C4-2B (cell line): ENCODE measurements around the gene HIGD1C.
A peak's percentile ranks its signal among the peaks of the same experiment; 100 is the strongest.

Experiments used
- H3K27ac ChIP-seq: fragments of 450-650 bp; 2 replicates; pipeline ENCODE4 v1.5.1; 2017
- ZFX ChIP-seq: fragments of 450-650 bp; IDR thresholded peaks from 2 replicates; pipeline ENCODE4 v1.6.1; 2017
- TF ChIP-seq, protein P1 (sequence below): fragments of 450-650 bp; conservative IDR thresholded peaks from 2 replicates; pipeline ENCODE4 v1.5.1; 2017; ENCODE audit warnings: mild to moderate bottlenecking

The HIGD1C gene

DNA sequence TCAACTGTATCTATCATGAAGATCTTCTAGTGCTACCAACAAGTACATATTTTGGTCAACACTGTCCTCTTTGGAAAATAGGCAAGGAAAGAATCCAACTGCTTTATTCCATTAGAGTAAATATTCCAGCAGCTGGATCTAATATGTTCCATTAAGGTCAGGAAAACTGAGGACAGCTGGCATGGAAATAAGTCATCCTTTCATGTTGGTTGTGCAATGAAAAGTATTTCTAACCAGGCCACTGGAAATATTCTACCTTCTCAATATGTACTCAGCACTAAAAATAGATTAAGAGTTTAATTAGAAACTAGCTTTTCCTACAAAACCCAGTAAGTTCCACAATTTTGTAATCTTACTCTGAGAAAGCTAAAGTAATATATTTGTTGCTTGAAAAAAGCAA lies 19.6 kb downstream of the HIGD1C start:
- no peak overlapping the region for H3K27ac ChIP-seq
- TF ChIP-seq, protein P1, sequence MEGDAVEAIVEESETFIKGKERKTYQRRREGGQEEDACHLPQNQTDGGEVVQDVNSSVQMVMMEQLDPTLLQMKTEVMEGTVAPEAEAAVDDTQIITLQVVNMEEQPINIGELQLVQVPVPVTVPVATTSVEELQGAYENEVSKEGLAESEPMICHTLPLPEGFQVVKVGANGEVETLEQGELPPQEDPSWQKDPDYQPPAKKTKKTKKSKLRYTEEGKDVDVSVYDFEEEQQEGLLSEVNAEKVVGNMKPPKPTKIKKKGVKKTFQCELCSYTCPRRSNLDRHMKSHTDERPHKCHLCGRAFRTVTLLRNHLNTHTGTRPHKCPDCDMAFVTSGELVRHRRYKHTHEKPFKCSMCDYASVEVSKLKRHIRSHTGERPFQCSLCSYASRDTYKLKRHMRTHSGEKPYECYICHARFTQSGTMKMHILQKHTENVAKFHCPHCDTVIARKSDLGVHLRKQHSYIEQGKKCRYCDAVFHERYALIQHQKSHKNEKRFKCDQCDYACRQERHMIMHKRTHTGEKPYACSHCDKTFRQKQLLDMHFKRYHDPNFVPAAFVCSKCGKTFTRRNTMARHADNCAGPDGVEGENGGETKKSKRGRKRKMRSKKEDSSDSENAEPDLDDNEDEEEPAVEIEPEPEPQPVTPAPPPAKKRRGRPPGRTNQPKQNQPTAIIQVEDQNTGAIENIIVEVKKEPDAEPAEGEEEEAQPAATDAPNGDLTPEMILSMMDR, result no peak
- no peak for TF ChIP-seq ZFX

DNA sequence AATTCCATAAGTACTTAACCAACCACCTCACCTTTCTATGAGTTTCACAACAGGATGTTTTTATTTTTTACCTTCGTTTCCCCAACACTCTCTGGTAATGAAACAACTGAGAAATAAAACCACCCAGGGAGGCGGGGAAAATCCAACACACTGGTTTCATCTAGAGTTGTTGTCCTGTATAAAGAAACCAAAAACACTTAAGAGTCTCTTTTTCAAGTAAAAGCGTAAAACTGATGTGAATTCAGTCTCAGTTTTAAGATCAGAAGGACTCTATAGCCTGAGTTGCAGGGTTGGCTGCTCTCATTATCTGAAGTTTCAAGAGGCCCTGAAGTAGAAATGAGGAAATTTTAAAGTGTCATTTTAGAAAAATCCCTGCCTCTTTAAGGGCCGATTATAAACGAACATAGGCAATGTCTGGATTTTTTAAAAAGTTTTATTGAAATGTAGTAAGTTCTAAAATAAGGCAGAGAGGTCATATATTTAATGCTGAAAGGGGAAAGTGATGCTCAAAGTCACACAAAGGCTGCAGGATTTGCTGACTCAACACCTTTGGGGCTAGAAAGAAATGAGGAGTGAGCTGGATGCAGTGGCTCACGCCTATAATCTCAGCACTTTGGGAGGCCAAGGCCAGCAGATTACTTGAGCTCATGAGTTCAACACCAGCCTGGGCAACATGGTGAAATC lies 27.2 kb downstream of the HIGD1C start:
- H3K27ac ChIP-seq, result no peak overlapping the region
- TF ChIP-seq, protein P1, result no peak
- TF ChIP-seq ZFX, result no peak

DNA sequence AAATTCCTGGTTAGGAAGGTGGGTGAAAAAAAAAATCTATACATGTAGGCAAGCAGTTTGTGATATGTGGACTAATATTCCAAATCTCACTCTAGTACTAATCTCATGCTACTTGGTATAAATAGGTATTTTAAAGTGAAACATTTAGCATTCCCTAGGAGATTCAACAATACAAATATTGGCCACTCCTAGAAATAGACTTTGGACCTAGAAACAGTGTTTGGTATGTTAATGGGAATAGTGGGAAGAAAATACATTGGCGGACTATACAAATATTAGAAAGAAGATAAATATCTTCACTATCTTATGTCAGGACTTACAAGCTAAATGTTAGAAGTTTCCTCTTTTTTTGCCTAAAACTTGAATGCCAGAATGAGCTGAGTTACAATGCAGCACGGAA lies 28.2 kb downstream of the HIGD1C start:
- H3K27ac ChIP-seq, result no peak overlapping the region

DNA sequence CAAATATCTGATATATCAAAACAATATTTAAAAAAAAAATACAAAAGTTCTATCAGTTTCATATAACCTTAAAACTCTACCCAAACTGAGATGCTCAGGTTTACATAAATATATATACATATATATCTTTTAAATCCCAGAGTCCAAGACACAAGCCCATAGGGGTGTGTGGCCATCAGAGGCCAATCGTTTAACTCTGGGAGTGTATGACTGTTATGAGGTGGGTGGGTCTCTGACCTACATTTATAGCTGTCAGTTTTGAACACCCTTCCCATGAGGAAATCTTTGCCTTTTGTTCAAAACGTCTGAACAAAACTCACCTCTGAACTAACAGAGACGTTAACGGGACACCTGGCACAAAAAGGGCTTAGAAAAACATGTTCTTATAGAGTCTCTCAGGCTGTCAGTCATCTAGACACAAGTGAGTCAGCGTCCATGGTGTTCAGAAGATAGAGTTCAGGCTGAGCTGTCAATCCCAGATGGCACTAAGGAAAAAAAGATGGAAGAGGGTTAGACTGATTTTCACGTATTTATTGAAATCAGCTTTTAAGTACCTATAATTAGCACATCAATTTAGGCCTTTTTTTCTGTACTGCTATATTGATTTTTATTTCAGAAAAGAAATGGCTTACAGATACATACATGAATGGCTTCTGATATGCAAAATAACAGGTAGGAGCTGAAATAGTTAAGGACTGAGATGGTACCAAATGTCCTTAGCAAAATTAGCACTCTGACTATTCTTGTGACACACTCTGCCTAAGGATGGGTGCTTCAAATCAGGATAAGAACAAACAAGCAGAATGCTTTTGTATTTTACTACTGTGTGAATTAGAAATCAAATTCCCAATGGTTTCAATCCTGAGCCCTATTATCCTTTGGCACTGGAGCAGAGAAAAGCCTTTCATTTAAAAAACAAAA lies 29.2 kb downstream of the HIGD1C start:
- no peak for TF ChIP-seq ZFX
- H3K27ac ChIP-seq, result no peak overlapping the region

More for the DNA sequence above, 28.2 kb downstream of the HIGD1C start:
- no peak for TF ChIP-seq ZFX
- TF ChIP-seq, protein P1, result no peak

DNA sequence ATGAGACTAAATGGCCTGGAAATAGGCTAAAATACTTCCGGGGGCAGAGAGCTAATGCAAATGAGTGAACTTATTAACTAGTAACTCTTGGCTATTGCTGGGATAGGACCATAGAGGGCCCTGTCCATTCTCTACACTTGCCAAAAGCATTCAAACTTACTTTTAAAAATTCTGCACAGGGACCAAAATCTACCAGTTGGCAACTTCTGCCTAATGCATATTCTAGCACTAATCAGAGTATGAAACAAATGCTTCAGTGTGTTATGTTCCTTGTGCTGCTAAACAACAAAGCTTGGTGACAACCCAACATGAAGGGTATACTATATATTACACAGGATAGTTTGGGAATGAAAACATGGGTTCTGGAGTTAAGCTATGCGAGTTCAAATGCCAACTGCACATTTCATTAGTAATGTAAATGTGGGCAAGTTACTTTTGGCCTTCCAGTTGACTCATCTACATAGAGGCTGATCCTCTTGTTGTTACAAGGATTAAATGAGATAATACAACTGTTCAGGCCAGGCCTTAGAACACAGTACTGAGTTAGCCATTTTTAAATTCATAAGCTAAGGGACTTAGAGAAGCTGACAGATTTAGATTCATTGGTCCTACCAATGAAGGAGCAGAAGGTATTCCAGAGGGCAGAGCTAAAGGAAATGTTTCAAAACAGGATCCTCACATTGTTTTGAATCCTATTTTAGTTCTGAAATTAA lies 32.4 kb downstream of the HIGD1C start:
- TF ChIP-seq ZFX, result no peak
- TF ChIP-seq, protein P1, result no peak
- no peak overlapping the region for H3K27ac ChIP-seq

DNA sequence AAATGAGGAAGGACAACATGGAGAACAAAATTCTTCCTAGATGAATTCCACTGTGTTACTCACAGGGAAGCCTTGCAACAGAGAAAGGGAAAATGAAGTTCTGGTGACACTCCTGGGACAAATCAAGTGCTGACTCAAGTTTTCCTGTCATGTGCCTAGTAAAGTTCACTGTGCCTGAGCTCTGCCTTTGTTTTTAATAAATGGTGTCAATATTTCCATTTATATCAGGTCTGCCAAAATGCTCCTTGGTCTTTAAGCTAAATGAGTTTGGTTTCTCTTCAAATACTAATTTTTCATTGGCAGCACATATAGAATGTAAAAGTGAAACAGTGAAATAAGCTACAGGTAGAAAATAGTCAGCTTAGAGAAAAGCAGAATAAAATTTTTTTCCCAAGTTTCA lies 33.0 kb downstream of the HIGD1C start:
- no peak overlapping the region for H3K27ac ChIP-seq
- no peak for TF ChIP-seq ZFX
- TF ChIP-seq, protein P1, result no peak

DNA sequence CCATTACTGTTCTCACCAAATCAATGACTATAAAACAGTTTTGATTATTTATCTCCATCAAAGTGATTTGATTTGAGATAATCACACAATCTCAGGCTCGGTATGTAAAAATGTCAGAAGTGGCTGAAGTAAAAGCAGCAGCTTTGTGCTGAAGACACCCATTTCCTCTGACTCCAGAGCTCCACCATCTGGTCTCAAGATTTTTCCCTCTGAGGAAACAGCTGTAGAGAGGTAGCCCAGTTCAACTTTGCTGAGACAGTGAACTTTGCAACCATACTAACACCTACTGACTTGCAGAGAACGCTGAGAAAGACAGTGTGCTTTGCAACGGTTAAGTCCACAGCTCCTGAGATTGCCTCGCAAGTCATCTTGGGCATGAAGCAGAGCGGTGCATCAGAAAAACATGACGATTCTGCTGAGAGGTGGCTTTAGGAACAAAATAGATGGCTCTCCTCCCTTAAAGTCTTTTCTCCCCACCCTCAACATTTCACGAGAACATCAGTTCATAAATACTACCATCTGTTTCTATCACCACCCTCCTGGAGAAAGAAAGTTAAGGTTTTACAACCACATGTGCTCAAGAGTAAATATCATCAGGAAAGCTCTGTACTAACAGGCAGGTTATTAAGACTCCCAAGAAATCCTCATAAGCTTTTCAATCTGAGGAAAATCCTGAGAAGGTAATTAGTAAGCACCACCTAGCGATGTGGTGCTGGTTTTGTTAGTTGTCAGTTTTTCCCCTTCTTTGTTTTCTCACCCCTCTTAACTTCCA lies 34.8 kb downstream of the HIGD1C start:
- TF ChIP-seq, protein P1, result peak; percentile 62
- no peak for TF ChIP-seq ZFX
- no peak overlapping the region for H3K27ac ChIP-seq
